ENCODE measurements around the gene ZBTB32.

Gene ZBTB32

GRCh38 chr19:35727053-35727955, 22.9 kb downstream of the ZBTB32 start:
- intact Hi-C loops (cut with DNase I; ENCODE audit: low total_unique reads) = no loop called here
- Histone ChIP-seq H3K27me3 (no peaks in the 10 kb centered on the region), H3K9me3 (no peaks in the 10 kb centered on the region), H3K27ac (no peak overlapping the region), H3K4me3 (no peak overlapping the region), H3K4me1 (no peaks in the 10 kb centered on the region), H3K36me3 (peaks cover 100% of the 10 kb centered on the region in 3 donors)
- DNase-seq = no peak
- TF ChIP-seq, protein P1, sequence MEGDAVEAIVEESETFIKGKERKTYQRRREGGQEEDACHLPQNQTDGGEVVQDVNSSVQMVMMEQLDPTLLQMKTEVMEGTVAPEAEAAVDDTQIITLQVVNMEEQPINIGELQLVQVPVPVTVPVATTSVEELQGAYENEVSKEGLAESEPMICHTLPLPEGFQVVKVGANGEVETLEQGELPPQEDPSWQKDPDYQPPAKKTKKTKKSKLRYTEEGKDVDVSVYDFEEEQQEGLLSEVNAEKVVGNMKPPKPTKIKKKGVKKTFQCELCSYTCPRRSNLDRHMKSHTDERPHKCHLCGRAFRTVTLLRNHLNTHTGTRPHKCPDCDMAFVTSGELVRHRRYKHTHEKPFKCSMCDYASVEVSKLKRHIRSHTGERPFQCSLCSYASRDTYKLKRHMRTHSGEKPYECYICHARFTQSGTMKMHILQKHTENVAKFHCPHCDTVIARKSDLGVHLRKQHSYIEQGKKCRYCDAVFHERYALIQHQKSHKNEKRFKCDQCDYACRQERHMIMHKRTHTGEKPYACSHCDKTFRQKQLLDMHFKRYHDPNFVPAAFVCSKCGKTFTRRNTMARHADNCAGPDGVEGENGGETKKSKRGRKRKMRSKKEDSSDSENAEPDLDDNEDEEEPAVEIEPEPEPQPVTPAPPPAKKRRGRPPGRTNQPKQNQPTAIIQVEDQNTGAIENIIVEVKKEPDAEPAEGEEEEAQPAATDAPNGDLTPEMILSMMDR (IDR thresholded peaks at IDR 0.05) = no peak

DNA sequence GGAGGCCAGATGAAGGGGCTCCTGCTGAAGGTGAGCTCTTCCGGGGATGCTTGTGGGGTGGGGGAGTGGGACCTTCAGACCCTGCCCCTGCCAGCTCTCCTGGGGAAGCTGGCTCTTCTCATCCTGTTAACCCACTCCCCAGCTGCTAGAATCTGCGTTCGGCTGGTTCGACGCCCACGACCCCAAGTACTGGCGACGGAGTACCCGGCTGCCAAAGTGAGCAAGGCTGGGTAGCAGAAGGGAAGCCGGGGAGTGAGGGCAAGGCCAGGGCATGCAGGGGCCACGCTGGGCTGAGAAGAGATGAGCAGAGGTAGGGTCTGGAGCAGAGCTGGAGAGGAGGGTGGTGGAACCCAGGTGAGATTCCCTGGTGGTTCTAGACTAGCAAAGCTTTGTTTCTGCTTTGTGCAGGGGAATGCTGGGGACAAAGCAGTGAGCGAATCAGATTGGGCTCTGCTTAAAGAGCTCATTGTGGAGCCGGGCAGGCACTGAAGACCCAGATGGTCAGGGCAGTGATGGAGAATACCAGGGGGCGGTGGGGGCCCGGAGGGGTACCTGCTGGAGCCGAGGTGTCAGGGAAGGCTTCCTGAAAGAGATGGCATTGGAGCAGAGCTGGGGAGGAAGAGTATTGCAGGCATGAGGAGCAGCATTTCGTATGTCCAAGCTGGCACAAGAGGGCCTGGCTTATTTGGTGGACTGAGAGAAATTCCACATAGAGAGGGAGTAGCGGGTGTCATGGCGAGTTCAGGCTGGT, 23.8 kb downstream of the ZBTB32 start:
- Histone ChIP-seq H3K4me3 (no peak overlapping the region), H3K27ac (no peak overlapping the region), H3K36me3 (peaks cover 97 to 100% (median 100%) of the 10 kb centered on the region in 3 donors), H3K4me1 (no peaks in the 10 kb centered on the region), H3K9me3 (no peaks in the 10 kb centered on the region), H3K27me3 (no peaks in the 10 kb centered on the region)
- TF ChIP-seq, protein P1 (IDR thresholded peaks at IDR 0.05) = no peak
- DNase-seq = no peak
- intact Hi-C loops (cut with DNase I; ENCODE audit: low total_unique reads) = no loop called here

GRCh38 chr19:35729021-35729420, 24.7 kb downstream of the ZBTB32 start:
- Histone ChIP-seq H3K9me3 (no peaks in the 10 kb centered on the region), H3K27me3 (no peaks in the 10 kb centered on the region), H3K27ac (no peak overlapping the region), H3K4me3 (no peak overlapping the region), H3K4me1 (no peaks in the 10 kb centered on the region), H3K36me3 (peaks cover 88 to 100% (median 100%) of the 10 kb centered on the region in 3 donors)
- TF ChIP-seq, protein P1 (IDR thresholded peaks at IDR 0.05) = no peak
- intact Hi-C loops (cut with DNase I; ENCODE audit: low total_unique reads) = no loop called here
- DNase-seq = no peak

DNA sequence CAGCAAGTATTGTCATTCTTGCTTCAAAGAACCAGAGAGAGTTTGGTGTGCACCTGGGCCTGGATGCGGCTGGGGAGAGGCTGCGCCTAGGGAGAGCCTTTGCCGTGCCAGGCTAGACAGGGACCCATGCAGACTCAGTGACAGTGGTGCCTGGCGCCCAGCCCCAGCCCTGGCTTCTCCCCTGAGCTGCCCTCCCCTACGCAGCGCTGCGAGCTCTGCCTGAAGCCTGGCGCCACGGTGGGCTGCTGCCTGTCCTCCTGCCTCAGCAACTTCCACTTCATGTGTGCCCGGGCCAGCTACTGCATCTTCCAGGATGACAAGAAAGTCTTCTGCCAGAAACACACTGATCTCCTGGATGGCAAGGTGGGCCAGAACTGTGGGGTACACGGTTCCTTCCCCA, 25.4 kb downstream of the ZBTB32 start:
- Histone ChIP-seq H3K4me1 (no peaks in the 10 kb centered on the region), H3K4me3 (no peak overlapping the region), H3K36me3 (peaks cover 81 to 100% (median 98%) of the 10 kb centered on the region in 3 donors), H3K27me3 (no peaks in the 10 kb centered on the region), H3K27ac (no peak overlapping the region), H3K9me3 (no peaks in the 10 kb centered on the region)
- DNase-seq = no peak
- intact Hi-C loops (cut with DNase I; ENCODE audit: low total_unique reads) = no loop called here
- TF ChIP-seq, protein P1 (IDR thresholded peaks at IDR 0.05) = no peak

DNA sequence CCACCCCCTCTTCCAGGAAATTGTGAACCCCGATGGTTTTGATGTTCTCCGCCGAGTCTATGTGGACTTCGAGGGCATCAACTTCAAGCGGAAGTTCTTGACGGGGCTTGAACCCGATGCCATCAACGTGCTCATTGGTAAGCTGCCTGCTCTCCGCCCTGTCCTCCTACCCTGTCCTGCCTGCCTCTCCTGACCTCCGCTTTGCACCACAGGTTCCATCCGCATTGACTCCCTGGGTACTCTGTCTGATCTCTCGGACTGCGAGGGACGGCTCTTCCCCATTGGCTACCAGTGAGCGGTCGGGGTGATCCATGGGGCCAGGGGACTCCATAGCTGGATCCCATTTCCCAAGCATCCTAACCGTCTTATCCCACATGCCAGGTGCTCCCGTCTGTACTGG, 26.0 kb downstream of the ZBTB32 start:
- no peaks in the 10 kb centered on the region for H3K9me3 ChIP-seq
- TF ChIP-seq, protein P1 (IDR thresholded peaks at IDR 0.05) = no peak
- H3K36me3 ChIP-seq = peaks cover 75 to 100% (median 98%) of the 10 kb centered on the region in 3 donors
- H3K27ac ChIP-seq = no peak overlapping the region
- H3K4me1 ChIP-seq = no peaks in the 10 kb centered on the region
- H3K27me3 ChIP-seq = no peaks in the 10 kb centered on the region
- no peak for DNase-seq
- no peak overlapping the region for H3K4me3 ChIP-seq
- intact Hi-C loops (cut with DNase I; ENCODE audit: low total_unique reads) = no loop called here
